GM23338 (cell line): ENCODE data around the gene TIMM10. TPM values are rescaled to one million over a fixed set of nuclear protein-coding genes. Genes with fewer than 3 reads are reported as not detected.

Experiments
- ATAC-seq: fragments of 200-7000 bp; cut with Tn5 transposase; 3 replicates; pipeline ENCODE4 v1.9.1; 2020
- DNase-seq: peaks from one replicate; pipeline ENCODE4 v3.0.0-alpha.2; 2015; ENCODE audit warnings: low spot score
- H2AFZ ChIP-seq: fragments of 200-600 bp; sonication (generic); 2 replicates; pipeline ENCODE4 v1.8.0; 2016; ENCODE audit warnings: antibody characterized with exemption, mild to moderate bottlenecking, moderate library complexity
- H3F3A ChIP-seq: fragments of 200-600 bp; sonication (generic); replicated peaks from 2 replicates; pipeline ENCODE4 v1.8.0; 2017; ENCODE audit warnings: antibody characterized with exemption, mixed run types, low read depth
- H3K27ac ChIP-seq: fragments of 200-600 bp; sonication (generic); 2 replicates; pipeline ENCODE4 v1.6.1; 2016; ENCODE audit warnings: low read depth
- H3K27me3 ChIP-seq: fragments of 200-600 bp; sonication (generic); 2 replicates; pipeline ENCODE4 v1.8.0; 2016; ENCODE audit warnings: mild to moderate bottlenecking, mixed run types, moderate library complexity; ENCODE audit not compliant: insufficient read depth
- H3K36me3 ChIP-seq: fragments of 200-600 bp; sonication (generic); 2 replicates; pipeline ENCODE4 v1.8.0; 2016; ENCODE audit warnings: mild to moderate bottlenecking; ENCODE audit not compliant: insufficient read depth
- H3K4me1 ChIP-seq: fragments of 200-600 bp; sonication (generic); 2 replicates; pipeline ENCODE4 v1.8.0; 2016; ENCODE audit warnings: mild to moderate bottlenecking, moderate library complexity; ENCODE audit not compliant: insufficient read depth
- H3K4me2 ChIP-seq: fragments of 200-600 bp; sonication (generic); 2 replicates; pipeline ENCODE4 v1.7.1; 2017; ENCODE audit warnings: mixed run types
- H3K4me3 ChIP-seq: fragments of 200-600 bp; sonication (generic); 2 replicates; pipeline ENCODE4 v1.6.1; 2016; ENCODE audit warnings: mixed run types
- H3K79me2 ChIP-seq: fragments of 200-600 bp; sonication (generic); replicated peaks from 2 replicates; pipeline ENCODE4 v1.8.0; 2017; ENCODE audit warnings: mild to moderate bottlenecking; ENCODE audit not compliant: insufficient read depth
- H3K9me2 ChIP-seq: fragments of 200-600 bp; sonication (generic); 2 replicates; pipeline ENCODE4 v1.8.0; 2017; ENCODE audit not compliant: insufficient read depth
- H4K20me1 ChIP-seq: fragments of 200-600 bp; sonication (generic); replicated peaks from 2 replicates; pipeline ENCODE4 v1.8.0; 2017; ENCODE audit warnings: mild to moderate bottlenecking; ENCODE audit not compliant: insufficient read depth
- H3K27ac Mint-ChIP-seq: 2 replicates; pipeline ENCODE4 v1.8.0; 2020; ENCODE audit warnings: inconsistent platforms, mild to moderate bottlenecking, moderate library complexity, mixed read lengths
- H3K27me3 Mint-ChIP-seq: 3 replicates; pipeline ENCODE4 v1.8.0; 2022; ENCODE audit warnings: low read depth, mild to moderate bottlenecking, moderate library complexity, mixed read lengths, inconsistent platforms; ENCODE audit not compliant: insufficient read depth, poor library complexity
- H3K36me3 Mint-ChIP-seq: 3 replicates; pipeline ENCODE4 v1.8.0; 2021; ENCODE audit warnings: low read depth, mild to moderate bottlenecking, inconsistent platforms, moderate library complexity, mixed read lengths
- H3K4me1 Mint-ChIP-seq: 3 replicates; pipeline ENCODE4 v1.8.0; 2020; ENCODE audit warnings: mild to moderate bottlenecking, inconsistent platforms, mixed read lengths
- H3K4me3 Mint-ChIP-seq: 3 replicates; pipeline ENCODE4 v1.8.0; 2021; ENCODE audit warnings: moderate library complexity, mild to moderate bottlenecking, inconsistent platforms, mixed read lengths
- H3K9me3 Mint-ChIP-seq: 3 replicates; pipeline ENCODE4 v1.8.0; 2020; ENCODE audit warnings: moderate library complexity, mild to moderate bottlenecking, inconsistent platforms, mixed read lengths
- CREB1 ChIP-seq: fragments of 250-450 bp; sonication (Bioruptor Pico); IDR thresholded peaks from 2 replicates; pipeline ENCODE4 v1.5.0; 2020; ENCODE audit warnings: low read depth, mild to moderate bottlenecking, moderate library complexity
- CTCF ChIP-seq, 2 experiments: fragments of 200-600 bp in 1 of 2; sonication (generic) in 1 of 2; conservative IDR thresholded peaks; 2 replicates each; pipeline versions ENCODE4 v1.5.1 to v1.6.1; 2016 to 2017; ENCODE audit warnings: antibody characterized with exemption in 2 of 2, low read depth in 2 of 2, mild to moderate bottlenecking in 2 of 2, moderate library complexity in 1 of 2
- ETS1 ChIP-seq: IDR thresholded peaks from 2 replicates; pipeline ENCODE4 v1.6.1; 2016; ENCODE audit warnings: antibody characterized with exemption
- EZH2phosphoT487 ChIP-seq: fragments of 200-600 bp; sonication (generic); IDR thresholded peaks from one replicate; pipeline ENCODE4 v1.8.1; 2018; ENCODE audit warnings: antibody characterized with exemption; ENCODE audit not compliant: unreplicated experiment
- NANOG ChIP-seq: IDR thresholded peaks from 2 replicates; pipeline ENCODE4 v1.6.1; 2016; ENCODE audit warnings: antibody characterized with exemption, borderline replicate concordance
- REST ChIP-seq: IDR thresholded peaks from one replicate; pipeline ENCODE4 v1.6.1; 2018; ENCODE audit warnings: antibody characterized with exemption; ENCODE audit not compliant: unreplicated experiment
- STAT1 ChIP-seq: IDR thresholded peaks from one replicate; pipeline ENCODE4 v1.6.1; 2016; ENCODE audit warnings: antibody characterized with exemption; ENCODE audit not compliant: unreplicated experiment
- ZNF114 ChIP-seq: fragments of 250-450 bp; sonication (Bioruptor Pico); IDR thresholded peaks from 2 replicates; pipeline ENCODE4 v1.5.0; 2020; ENCODE audit warnings: mild to moderate bottlenecking, moderate library complexity
- ZNF331 ChIP-seq: fragments of 250-450 bp; sonication (Bioruptor Pico); IDR thresholded peaks from 2 replicates; pipeline ENCODE4 v1.5.0; 2020; ENCODE audit warnings: low read depth, mild to moderate bottlenecking, moderate library complexity
- ZNF462 ChIP-seq: fragments of 250-450 bp; sonication (Bioruptor Pico); IDR thresholded peaks from 2 replicates; pipeline ENCODE4 v1.5.0; 2020; ENCODE audit warnings: mild to moderate bottlenecking, moderate library complexity
- polyA plus RNA-seq: library from polyadenylated mRNA; unstranded; fragments of >200 nt; fragmentation: Nextera tagmentation; extraction: Ambion mirVana; gene quantifications from 2 replicates; pipeline ENCODE4 v1.2.1, GENCODE V29; 2016
- total RNA-seq: library from RNA; depleted of rRNA; stranded (reverse); fragments of >200 nt; shearing (Covaris generic); gene quantifications from 2 replicates; pipeline ENCODE4 v1.2.3, GENCODE V29; 2014

The TIMM10 gene
- total and polyA plus RNA-seq, 2 experiments from 2014 or later, result 59.1 to 194 TPM

- TF ChIP-seq CTCF (conservative IDR thresholded peaks at IDR 0.05; ENCODE audit: low read depth in 2 of 2) (no peak), REST (no peak), NANOG (no peak), ZNF114 (no peak), ZNF331 (no peak), ETS1 (no peak), STAT1 (no peak), CREB1 (CRISPR knock-in tag) (no peak)
These were observed 8.8 kb upstream of the TIMM10 start (continued) for GRCh38 chr11:57539342-57539741.

GRCh38 chr11:57536947-57537619 lies 6.5 kb upstream of the TIMM10 start, which contains the start of gene SMTNL1:
Gene SMTNL1 (plus strand): TSS chr11:57537595. CDS start chr11:57542643, 5,048 bp downstream.
- DNase-seq (peak; percentile 54), ATAC-seq (peak; percentile 82)
- H3K27ac Mint-ChIP-seq, result peak within 1 kb of the TSS; percentile 76
- Histone ChIP-seq H3K4me3 (no peak within 1 kb of the TSS), H3K36me3 (no peaks in the 10 kb centered on the region), H3K4me1 (peaks cover 7% of the 10 kb centered on the region), H3K27me3 (no peaks in the 10 kb centered on the region), H3K79me2 (no peaks in the 10 kb centered on the region), H4K20me1 (no peaks in the 10 kb centered on the region), H2AFZ (0 out of 2 replicates have a peak within 1 kb of the TSS, but pooled peaks have one; percentile 10), H3F3A (no peaks in the 10 kb centered on the region), H3K4me2 (peak within 1 kb of the TSS; percentile 53; the same call in 1 of the 2 replicates), H3K27ac (no peak within 1 kb of the TSS), H3K9me2 (no peaks in the 10 kb centered on the region)
- H3K9me3 Mint-ChIP-seq, result no peaks in the 10 kb centered on the region; the same call in 2 of the 3 replicates
- peak within 1 kb of the TSS; percentile 43; the same call in 1 of the 3 replicates for H3K4me3 Mint-ChIP-seq
- H3K36me3 Mint-ChIP-seq, result no peaks in the 10 kb centered on the region; the same call in 2 of the 3 replicates
- H3K27me3 Mint-ChIP-seq, result peaks cover 6% of the 10 kb centered on the region
- H3K4me1 Mint-ChIP-seq, result peaks cover 22% of the 10 kb centered on the region
- TF ChIP-seq EZH2phosphoT487, result no peak
- TF ChIP-seq STAT1, result no peak
- TF ChIP-seq NANOG, result no peak
- TF ChIP-seq ZNF462 (CRISPR knock-in tag), result no peak
- TF ChIP-seq ETS1, result no peak
